ENCODE results near the gene CHAT.
"Not testable (repeated sequence)": the region's sequence is repeated elsewhere in the genome, so short reads cannot be mapped to it uniquely, and the experiment has no call there.

CHAT gene

DNA sequence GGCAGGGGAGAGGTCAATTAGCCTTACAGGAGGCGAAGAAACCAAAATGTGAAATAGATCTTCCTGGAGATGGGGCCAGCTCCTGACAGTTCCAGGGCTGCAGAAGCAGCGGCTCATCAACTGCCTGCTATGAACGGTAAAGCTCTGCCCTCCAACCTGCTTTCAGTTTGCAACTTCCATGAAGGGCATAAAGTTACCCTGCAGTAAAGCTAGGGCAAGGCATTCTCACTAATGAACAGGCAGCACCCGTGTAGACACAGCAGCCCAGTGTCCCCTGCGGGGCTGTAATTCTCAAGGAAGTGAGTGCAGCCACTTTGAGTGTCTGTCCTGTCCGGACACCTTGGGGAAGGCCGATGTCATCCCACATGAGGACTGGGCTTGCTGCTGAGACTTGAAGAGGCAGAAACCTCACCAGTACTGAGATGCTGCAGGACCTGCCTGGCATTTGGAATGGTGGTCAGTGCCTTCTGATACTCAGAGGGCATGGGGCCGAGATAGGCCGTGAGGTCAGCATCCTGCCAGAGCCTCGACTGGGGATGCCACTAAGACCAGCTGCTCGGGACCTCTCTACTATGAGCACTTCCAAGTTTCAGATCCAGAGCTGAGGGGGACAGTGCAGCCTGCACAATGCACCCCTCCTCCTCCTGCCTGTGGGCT is 39.6 kb downstream of the CHAT start:
- DNase-seq (ENCODE audit: low read depth in 2 of 2) = no peak

DNA sequence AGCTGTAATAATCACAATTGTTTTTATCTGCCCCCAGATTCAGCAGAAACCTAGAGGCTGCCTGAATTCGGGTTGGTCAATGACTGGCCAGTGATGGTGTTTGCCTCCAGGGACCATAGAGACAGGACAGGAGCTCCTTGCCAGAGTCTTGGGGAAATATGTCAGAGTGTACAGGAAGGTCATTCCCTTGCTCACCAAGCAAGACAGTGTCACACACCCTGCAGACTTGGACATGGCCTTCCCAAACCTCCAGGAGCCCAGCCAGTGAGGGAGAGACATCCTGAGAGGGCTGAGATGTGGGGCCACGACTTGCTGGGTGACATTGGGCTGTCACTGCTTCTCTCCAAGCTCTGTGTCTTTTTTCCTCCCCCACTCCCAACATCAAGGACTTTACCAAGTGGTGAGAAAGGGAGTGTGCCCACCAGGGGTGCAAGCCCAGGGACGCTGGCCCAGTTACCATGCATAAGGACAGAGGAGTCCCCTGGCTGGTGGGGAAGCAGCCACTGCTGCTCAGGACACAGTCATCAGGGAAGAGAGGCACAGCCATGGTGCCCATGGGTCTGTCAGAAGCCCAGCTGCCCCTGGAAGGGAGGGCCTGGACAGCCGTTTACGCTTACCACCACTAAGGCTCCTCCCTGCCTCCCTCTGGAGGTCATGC is 40.3 kb downstream of the CHAT start:
- DNase-seq (ENCODE audit: low read depth in 2 of 2) = no peak

DNA sequence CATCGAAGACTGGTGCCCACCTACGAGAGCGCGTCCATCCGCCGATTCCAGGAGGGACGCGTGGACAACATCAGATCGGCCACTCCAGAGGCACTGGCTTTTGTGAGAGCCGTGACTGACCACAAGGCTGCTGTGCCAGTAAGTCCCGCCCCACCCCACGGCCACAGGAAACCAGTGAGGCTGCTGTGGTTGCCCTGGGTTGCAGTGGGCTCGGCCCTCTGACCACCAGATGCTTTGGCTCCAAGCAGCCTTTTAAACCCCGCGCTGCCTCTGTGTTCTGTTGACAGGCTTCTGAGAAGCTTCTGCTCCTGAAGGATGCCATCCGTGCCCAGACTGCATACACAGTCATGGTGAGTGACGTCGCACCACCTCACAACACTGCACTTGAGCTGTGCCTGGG is 41.3 kb downstream of the CHAT start:
- no peak for DNase-seq (ENCODE audit: low read depth in 2 of 2)

DNA sequence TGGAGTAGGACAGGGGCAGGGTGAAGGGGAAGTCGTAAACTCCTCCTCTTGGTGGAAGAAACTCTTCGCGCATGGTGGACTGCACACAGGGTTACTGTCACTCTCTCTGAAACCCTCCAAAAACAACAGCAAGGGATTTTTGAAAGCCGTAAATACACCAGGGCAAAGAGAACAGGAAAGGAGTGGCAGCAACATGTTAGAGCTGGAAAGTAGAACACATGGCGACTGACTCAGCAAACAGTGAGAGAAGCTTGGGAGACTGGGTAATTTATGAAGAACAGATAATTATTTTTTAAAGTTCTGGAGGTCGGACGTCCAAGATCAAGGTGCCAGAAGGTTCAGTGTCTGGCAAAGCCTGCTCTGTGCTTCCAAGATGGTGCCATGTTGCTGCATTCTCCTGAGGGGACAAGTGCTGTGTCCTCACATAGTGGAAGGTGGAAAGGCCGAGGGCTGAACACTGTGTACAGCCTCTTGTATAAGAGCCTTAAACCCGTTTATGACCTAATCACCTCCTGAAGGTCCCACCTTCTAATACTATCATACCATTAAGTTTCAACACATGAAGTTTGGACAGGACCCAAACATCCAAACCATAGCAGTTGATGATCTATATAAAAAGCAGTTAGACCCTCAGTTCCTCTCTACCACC is 43.1 kb downstream of the CHAT start:
- no peak for DNase-seq (ENCODE audit: low read depth in 2 of 2)

DNA sequence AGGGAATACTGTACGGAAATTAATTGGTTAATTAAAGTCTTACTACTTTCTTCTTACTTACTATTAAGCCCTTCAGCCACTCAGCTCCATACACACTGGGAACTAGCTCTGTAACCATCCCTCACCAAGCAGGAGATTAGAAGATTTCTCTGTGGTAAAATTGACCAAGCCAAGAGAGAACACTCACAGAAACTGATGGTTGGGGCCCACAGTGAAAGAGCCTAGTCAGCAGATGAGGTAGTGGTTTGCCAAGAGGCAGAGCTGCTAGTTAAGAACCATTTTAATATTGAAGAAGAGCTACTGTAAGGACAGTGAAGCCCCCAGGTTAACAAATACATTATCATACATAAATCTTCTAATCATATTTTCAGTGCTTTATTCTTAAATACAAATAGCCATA is 43.8 kb downstream of the CHAT start:
- DNase-seq (ENCODE audit: low read depth in 2 of 2) = no peak

DNA sequence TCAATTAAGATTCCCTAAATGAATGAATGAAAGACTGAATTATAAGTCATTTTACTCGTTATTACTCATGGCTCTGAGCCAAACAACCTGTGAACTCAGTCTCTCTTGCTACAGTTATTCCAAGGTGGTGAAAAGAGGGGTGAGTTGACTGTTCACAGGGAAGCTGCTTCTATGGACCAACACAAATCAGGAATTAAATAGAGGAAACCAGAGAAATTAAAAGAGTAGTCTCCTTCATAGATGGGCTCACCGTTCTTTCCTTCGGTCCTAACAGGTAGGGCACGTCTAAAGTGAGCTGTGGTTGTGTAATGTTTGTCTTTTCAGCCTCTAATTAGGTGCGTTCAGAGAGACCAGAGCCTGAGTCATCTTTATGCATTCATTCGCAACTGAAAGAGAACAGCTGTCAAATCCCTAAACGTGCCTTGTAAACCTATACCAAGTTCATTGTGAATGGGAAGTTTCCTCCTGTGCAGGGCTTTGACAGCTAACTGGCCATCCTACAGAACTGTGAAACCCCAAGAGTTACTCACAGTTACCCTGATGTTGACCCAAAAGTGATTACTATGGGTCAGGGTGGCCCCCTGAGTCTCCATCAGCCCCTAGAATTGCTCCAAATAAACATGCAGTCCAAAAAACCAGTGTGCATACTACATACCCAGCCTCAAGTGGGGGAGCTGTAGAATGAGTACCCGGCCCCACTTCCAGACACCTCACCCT is 47.5 kb downstream of the CHAT start:
- no peak for DNase-seq (ENCODE audit: low read depth in 2 of 2)

DNA sequence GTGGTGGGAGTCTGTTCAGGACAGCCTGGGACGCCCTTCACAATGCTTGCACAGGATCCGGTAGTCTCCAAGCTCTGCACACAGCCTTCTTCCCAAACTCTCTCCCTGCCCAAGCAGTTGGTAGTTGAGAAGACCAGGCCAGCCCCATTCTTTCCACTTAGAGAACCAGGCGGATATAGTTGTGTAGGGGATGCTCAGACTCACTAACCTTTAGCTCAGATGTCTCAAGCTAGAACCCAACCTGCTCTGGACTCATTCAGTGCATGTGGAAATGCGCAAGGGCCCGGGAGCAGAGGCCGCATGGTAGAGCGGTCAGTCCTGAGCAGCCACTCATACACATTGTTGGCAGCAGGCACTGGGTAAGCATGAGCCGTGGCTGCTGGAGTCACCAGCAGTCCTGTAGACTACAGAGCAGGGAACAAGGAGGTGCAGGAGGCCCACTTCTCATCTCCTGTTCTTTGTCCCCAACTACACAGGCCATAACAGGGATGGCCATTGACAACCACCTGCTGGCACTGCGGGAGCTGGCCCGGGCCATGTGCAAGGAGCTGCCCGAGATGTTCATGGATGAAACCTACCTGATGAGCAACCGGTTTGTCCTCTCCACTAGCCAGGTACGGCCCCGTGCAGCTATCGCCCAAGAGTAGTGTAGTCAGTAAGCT is 48.5 kb downstream of the CHAT start:
- no peak for DNase-seq (ENCODE audit: low read depth in 2 of 2)

DNA sequence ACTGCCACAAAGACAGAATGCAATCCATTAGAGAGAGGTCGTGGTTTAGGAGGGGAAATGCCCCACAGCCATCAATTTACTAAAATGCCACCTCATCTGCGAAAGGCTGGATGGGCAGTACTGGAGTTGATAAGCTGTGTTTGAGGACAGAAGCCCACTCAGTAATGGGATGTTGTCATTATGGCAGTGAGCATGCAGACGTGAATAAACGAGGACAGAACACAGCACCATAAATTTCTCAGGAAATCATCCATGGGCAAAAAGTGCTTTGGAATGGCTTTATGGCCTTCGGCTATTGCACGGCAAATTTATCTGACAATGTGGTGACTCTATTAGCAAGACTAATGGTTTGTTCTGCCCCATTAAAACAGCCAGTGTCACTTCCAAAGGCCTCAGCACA is 49.8 kb downstream of the CHAT start:
- no peak for DNase-seq (ENCODE audit: low read depth in 2 of 2)

DNA sequence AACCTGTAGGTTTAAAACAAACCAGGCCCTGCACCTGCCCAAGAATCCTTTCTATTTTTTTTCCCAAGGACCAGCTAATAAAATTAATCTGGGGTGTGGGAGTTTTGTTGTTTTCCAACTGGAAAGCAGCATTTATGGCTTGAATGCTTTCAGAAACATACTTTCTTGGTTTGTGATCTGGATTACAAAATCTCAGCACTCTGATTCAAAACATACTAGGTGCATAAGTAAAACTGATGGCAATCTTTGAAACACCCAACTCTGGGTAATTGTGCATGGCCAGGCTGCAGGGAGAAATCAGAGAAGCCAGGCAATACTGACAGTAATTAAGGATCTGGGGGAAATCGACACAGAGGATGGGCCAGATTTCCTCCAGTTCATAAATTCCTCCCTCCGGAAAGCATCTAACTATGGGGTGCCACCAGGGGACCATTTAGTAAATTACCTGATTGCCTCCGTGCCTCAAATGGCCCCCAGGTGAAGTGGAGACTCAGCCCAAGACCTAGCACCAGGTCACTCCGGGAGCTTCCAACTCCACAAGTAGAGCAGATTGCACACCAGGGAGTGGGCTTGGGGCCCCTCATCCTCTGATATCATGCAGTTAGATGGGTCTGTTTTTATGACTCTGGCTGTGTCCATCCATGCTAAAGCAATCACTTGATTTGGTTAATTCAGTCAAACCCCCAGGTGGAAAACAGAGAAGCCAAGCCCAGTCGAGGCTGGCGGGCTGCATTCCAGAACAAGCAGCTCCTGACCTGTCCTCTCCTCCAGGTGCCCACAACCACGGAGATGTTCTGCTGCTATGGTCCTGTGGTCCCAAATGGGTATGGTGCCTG is 50.4 kb downstream of the CHAT start:
- no peak for DNase-seq (ENCODE audit: low read depth in 2 of 2)

DNA sequence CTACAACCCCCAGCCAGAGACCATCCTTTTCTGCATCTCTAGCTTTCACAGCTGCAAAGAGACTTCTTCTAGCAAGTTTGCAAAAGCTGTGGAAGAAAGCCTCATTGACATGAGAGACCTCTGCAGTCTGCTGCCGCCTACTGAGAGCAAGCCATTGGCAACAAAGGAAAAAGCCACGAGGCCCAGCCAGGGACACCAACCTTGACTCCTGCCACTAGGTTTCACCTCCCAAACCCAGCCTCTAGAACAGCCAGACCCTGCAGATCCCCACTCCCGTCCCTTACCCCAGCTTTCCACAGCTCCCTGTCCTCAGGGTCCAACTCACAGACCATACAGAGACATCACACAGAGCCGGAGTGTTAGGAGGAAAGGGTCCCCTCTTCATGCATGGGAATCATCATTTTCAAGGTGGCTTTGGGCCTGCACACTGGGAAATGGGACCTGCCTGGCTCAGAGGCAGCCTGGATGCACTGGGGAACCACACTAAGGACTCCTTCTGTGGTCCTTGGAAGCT is 51.1 kb downstream of the CHAT start:
- no peak for DNase-seq (ENCODE audit: low read depth in 2 of 2)

DNA sequence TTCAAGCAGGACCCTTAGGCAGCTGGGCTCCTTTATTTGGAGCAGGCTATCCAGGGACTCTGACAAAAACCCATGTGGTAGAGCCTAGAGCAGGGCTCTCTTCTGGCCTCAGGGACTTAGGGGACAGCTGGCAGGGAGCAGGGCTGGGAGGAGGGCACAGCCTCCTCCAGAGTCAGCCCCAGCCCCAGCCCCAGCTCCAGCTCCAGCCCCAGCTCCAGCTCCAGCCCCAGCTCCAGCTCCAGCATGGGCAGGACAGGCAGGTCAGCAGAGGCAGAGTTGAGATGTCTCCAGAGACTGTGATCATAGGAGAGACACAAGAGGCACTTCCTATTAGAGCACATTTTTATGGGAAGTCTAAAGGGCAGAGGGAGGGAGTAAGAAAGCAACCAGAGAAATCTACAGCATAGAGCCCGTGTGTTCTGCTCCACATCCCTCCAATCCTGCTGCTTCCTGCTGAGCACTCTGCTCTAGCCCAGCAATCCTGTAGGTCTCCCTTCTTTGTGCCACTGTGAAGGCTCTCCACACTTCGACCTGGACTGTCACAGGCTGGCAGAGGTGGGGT is 52.3 kb downstream of the CHAT start:
- no peak for DNase-seq (ENCODE audit: low read depth in 2 of 2)

DNA sequence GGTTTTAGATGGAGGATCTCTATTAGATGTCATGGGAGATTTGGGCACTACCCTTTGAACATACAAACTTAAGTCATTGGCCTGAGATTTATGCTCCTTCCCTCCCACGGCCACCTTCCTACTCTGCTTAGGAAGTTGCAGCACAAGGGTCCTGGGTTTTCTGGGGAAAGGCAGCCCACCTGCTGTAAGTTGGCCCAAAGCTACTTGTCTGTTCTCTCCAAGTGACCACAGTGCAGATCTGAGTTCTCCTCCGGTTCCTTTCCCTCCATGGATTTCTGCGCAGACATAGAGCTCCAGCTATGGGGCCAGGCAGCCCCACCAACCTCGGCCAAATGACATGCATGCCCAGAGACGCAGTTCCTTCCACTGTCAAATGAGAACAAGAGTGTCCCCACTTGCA is 52.8 kb downstream of the CHAT start:
- no peak for DNase-seq (ENCODE audit: low read depth in 2 of 2)

DNA sequence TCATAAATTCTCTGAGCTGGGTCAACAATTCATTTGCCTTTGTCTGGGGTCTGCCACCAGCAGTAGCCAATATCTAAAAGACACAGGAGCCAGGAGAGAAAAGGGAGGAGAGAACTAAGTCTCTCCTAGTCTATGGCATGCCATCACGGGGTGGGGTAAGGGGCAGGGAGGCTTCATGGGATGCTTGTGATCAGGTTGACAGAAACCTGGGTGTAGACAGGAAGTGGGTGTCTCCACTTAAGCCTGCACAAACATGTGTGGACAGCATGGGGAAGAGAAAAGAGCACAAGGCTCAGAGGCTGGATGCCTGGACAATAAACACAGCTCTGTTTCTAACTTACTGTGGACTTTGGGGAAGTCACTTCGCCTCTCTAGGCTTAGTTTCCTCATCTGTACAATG is 54.2 kb downstream of the CHAT start:
- no peak for DNase-seq (ENCODE audit: low read depth in 2 of 2)

DNA sequence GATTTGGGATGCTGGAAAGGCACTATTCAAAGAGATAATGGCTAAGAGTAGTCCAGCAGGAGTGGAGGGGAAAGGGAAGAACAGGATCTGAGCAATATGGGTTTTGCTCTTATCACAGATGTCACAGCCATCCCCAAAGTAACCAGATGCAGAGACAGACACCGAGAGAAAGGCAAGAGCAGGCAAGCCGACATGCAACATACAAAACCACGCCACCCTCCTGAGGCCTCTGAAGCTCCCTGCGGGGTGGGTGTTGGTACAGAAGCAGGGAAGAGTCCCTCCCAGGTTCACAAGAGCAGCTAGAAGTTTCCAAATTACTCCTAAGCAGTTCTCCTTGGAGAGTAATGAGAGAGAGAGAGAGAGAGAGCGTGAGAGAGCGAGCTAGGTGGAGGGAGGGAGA is 54.8 kb downstream of the CHAT start:
- no peak for DNase-seq (ENCODE audit: low read depth in 2 of 2)

DNA sequence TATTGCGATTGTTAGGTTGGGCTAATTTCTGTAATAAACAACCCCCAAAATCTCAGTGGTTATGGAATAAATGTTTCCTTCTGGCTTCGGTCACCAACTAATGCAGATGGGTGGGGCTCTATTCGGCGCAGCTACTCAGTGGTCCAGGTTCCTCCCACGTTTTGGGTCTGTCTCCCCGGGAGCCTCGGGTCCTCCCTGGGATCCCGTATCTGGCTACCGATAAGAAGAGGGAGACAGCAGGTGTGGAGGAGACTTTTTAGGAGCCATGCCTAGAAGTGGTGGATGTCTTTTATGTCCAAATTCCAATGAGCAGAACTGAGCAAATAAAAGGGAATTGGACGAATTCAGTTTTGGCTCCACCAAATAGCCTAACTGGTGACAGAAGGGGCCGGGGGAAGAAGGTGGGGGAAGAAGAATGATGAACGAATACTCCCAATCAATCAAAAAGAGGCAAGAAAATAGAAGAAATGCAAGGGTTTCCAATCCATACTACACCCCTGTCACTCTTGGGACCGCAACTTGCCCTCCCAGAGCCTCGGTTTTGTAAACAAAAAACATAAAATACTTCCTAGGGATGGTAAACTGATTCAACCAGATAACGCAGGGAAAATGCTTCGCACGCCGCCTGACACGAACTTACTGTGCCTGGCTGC is 65.1 kb downstream of the CHAT start:
- no peak for DNase-seq (ENCODE audit: low read depth in 2 of 2)

DNA sequence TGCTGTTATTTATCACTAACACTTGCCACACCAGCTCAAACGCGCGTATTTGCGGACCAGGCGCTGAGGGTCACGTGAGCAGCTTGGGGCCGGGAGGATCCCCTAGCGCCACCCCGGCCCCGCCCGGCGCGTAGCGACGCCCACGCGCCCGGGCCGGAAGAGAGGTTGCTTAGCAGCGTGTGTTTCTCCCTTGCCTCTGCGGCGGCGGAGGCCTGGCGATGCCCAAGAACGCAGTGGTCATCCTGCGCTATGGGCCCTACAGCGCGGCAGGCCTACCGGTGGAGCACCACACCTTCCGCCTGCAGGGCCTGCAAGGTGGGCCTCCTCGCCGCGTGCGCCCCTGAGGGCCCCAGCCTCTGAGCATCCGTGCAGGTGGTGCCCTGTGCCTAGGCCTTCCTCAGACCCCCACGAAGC is 65.7 kb downstream of the CHAT start, which contains the start of gene C10orf53:
C10orf53 (plus strand) TSS at position 172 of the 414 bp plus-strand sequence; CDS start at position 219, 47 bp downstream.
- no peak for DNase-seq (ENCODE audit: low read depth in 2 of 2)

DNA sequence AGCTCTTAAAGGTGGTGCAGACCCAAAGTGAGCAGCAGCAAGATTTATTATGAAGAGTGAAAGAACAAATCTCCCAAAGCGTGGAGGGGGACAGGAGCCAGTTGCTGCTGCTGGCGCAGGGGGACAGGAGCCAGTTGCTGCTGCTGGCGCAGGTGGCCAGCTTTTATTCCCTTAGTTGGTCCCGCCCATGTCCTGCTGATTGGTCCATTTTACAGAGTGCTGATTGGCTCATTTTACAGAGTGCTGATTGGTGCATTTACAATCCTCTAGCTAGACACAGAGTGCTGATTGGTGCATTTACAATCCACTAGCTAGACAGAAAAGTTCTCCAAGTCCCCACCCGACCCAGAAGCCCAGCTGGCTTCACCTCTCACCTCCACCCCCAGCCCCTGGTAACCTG is 68.6 kb downstream of the CHAT start:
- not testable (repeated sequence) for DNase-seq (ENCODE audit: low read depth in 2 of 2)

DNA sequence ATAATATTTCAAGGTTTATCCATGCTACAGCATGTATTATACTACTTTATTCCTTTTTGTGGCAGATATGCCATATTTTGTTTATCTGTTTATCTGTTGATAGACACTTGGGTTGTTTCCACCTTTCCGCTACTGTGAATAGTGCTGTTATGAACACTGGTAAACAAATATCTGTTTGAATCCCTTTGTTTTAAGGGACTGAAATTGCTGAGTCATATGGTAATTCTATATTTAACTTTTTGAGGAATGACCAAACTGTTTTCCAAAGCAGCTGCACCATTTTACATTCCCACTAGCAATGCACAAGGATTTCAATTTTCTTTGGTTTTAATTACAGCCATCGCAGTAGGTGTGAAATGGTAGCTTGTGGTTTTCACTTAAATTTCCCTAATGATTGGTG is 69.0 kb downstream of the CHAT start:
- DNase-seq (ENCODE audit: low read depth in 2 of 2) = no peak

DNA sequence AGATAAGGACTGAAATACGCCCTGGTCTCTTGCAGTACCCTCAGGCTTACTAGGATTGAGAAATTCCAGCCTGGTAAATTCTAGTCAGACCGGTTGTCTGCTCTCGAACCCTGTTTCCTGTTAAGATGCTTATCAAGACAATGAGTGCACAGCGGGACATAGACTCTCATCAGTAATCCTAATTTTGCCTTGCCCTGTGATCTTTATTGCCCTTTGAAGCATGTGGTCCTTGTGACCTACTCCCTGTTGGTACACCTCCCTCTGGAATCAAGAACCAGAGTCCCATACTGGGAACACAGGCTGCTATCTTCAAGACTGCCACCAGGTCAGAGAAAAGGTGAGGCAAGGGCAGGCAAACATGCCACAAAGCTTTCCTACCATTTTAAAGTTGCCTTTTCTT is 72.8 kb downstream of the CHAT start:
- DNase-seq (ENCODE audit: low read depth in 2 of 2) = no peak

DNA sequence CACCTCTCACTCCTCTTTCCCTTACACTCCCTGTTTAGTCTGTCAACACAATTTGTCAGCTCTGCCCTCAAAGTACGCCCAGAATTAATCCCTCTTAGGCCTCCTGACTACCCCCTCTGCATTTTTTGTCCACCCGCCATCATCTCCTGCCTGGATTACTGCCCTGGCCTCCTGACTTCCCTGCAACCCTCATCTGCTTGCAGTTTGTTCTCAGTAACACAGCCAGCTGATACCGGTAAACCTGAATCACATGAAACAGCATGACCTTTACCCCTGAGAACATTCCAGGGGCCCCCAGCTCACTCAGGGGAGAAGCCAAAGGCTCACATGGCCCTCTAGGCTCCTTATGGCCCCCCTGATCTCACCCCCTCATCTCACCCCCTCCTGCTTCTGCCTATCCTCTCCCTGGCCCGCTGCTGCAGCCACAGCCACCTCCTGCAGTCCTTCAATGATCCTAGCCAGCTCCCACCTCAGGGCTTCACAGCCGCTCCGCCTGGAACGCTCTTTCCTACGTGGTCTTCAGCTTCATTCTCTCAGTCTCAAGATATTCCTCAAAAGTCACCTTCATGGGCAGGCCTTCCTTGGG is 74.5 kb downstream of the CHAT start:
- DNase-seq (ENCODE audit: low read depth in 2 of 2) = no peak
